Body of pancreas (tissue), 4 donors: ENCODE data around the gene CTNNA2.

ENCODE experiments used
- POLR2A ChIP-seq, 3 donors: fragments of 450-650 bp; IDR thresholded peaks; one replicate each; pipeline ENCODE4 v1.6.1; 2016; ENCODE audit warnings: antibody characterized with exemption in 3 of 3, mild to moderate bottlenecking in 2 of 3
- TF ChIP-seq, protein P1 (sequence below), 7 experiments: fragments of 450-650 bp in 4 of 7; fragments of 200-600 bp in 3 of 7; sonication (generic) in 3 of 7; IDR thresholded peaks; one replicate each; pipeline ENCODE4 v1.5.1; 2016 to 2019; ENCODE audit warnings: antibody characterized with exemption in 7 of 7

DNA sequence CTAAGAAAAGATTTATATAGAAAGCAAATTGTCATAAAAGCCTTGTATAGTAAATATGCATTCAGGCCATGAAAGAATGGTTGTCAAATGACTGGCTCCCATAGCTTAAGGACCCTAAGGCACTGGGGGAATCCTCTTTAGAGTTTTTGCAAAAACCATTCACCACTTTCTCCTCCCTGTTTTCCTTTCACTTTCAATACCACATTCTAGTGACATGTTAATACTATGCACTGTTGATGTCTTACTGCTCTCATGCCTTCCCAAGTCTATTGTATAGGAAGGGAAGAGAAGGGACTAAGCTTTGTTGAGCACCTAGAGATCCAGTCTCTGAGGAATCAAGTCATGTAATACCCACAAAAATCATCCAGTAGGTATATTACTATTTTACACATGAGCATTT lies 1174.7 kb downstream of the CTNNA2 start:
- TF ChIP-seq, protein P1, sequence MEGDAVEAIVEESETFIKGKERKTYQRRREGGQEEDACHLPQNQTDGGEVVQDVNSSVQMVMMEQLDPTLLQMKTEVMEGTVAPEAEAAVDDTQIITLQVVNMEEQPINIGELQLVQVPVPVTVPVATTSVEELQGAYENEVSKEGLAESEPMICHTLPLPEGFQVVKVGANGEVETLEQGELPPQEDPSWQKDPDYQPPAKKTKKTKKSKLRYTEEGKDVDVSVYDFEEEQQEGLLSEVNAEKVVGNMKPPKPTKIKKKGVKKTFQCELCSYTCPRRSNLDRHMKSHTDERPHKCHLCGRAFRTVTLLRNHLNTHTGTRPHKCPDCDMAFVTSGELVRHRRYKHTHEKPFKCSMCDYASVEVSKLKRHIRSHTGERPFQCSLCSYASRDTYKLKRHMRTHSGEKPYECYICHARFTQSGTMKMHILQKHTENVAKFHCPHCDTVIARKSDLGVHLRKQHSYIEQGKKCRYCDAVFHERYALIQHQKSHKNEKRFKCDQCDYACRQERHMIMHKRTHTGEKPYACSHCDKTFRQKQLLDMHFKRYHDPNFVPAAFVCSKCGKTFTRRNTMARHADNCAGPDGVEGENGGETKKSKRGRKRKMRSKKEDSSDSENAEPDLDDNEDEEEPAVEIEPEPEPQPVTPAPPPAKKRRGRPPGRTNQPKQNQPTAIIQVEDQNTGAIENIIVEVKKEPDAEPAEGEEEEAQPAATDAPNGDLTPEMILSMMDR (IDR thresholded peaks at IDR 0.05), result no peak
- no peak for TF ChIP-seq POLR2A (IDR thresholded peaks at IDR 0.05)
